CD4-positive, alpha-beta T cell treated with Interleukin-1 beta for 1 hour (primary cell): ENCODE measurements around the gene EDEM1.
"Not testable (repeated sequence)": the region's sequence is repeated elsewhere in the genome, so short reads cannot be mapped to it uniquely, and the experiment has no call there.

Experiments used
- DNase-seq, 2 donors: peaks; one replicate each; pipeline ENCODE4 v3.0.0-alpha.2; 2020 to 2022

The EDEM1 gene

DNA sequence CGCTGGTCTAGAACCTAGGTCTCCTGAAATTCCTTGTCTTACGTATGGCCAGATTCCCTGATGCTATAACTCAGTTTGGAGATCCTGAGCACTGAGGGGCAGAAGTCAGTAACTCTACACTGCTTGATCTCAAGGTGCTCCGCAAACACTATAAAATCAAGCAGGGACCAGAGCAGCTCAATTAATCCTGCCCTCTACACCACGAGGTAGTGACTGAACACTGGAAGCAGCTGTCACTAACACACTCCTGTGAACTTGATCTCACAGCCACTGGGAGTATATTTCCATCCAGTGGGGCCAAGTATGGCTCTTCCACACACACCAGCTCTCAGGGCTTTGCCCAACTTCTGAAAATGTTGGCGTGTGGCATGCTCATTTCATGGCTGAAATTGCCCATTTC, 51.0 kb downstream of the EDEM1 start:
- DNase-seq, result no peak

DNA sequence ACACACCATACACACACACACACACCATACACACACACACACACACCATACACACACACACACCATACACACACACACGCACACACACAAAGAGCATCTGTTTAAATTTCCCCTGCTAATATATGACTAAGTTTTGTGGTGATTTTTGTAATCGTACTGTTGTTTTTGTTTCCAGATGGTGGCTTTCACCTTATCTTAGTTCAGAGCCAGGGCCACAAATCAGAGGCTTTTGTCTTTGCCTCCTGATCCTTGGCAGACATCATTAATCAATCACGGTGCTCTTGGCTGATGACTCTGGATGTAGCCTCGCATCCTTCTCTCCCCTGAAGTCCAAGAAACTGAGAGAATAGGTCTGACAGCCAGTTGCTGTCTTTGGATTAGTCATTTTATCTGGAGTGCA, 52.1 kb downstream of the EDEM1 start:
- no peak for DNase-seq

DNA sequence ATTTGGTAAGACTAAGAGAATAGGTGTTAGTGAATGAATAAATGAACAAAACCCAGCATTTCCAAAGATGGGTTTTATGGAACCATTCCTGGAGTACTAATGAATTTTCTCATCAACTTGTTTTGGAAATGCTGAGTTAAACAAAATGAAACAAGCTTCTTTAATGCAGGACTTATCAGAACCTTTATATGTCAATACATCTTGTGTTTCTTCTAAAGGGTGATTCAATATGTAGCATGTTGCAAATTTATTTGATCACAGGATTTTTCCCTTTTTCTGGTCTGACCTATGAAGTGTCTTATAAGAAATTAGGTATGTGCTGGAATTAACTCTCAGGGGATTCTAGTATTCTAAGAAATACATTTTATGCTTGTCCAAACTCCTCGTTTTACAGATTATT, 53.2 kb downstream of the EDEM1 start:
- DNase-seq, result no peak

DNA sequence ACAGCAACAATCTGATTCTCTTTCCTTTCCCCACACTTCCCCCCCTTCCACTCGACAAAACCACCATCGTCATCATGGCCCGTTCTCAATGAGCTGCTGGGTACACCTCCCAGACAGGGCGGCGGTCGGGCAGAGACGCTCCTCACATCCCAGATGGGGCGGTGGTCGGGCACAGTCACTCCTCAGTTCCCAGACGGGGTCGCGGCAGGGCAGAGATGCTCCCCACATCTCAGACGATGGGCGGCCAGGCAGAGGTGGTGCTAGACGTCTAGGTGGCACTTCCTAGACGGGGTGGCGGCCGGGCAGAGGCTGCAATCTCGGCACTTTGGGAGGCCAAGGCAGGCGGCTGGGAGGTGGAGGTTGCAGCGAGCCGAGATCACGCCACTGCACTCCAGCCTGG, 55.3 kb downstream of the EDEM1 start:
- DNase-seq, result not testable (repeated sequence)

DNA sequence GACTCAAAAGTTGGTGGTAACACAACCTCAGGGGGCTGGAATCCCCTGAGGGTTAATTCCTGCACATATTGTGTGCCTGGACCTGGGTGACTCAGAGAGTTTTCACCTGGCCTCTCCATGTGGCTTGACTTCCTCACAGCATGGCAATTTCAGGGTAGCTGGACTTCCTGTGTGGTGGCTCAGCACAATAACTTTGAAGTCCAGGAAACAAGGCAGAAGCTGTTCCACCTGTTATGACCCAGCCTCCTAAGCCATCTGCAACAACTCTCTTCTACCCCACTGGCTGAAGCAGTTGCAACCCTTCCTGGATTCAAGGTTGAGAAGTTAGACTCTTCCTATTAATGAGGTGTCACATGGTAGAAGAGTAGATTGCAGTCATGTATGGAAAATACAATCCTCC, 58.4 kb downstream of the EDEM1 start:
- no peak for DNase-seq

DNA sequence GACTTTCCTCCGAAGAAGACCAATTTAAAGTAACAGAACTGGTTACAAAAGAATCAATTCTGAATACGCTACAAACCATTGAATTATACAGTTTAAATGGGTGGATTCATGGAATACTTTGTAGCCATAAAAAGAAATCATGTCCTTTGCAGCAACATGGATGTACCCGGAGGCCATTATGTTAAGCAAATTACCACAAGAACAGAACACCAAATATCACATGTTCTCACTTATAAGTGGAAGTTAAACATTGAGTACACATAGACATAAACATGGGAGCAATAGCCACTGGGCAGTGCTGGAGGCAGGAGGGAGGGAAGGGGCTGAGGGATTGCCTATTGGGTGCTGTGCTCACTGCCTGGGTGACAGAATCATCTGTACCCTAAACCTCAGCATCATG, 61.3 kb downstream of the EDEM1 start:
- DNase-seq, result no peak

DNA sequence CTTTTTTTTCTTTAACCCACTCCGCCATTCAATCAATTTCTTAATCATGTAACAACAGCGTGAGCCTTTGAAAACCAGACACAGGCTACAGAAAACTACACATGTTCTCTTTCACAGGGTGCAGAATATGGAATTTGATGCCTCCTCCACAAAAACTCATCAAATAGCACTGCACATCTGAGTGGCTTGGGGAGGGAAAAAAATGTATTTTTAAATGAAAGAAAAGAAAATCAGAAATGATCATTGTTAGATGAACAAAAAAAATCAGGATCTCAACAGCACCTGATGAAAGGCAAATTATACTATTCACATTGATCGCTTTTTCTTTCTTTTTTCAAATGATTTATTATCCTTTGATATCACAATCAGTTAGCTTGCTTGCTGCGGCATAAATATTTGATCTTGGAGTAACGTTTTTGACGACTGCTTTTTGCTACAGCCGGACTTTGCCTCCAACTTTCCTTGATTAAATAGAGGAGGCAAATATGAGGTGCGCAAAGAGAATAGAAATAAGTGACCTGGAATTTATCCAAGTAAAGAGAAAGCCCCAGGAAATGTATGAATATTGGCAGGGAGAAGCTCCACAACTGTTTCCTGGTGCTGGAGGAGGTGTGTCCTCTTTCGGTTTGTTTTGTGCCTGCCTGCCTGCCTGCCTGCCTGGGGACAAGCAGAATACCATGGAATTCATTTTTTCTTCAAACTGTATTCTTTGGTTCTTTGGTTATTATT, 63.1 kb downstream of the EDEM1 start:
- no peak for DNase-seq

DNA sequence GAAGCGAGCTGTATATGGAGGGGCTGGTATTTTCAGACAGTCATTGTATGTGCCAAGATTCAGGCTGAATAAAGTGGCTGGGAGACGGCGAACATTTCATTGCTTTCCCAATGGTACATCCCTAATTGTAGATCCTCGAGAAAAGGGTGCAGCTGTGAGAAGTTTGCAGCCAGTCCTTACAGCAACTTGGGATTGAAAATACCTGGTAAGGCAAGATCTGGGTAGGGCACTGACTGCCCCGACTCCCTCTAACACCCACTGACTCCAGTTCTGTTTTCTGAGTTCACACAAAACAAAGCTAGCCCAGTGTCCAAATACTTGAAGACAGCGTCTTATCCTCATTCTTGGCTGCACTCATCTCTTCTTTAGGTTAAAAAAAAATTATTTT, 63.7 kb downstream of the EDEM1 start:
- DNase-seq, result no peak

DNA sequence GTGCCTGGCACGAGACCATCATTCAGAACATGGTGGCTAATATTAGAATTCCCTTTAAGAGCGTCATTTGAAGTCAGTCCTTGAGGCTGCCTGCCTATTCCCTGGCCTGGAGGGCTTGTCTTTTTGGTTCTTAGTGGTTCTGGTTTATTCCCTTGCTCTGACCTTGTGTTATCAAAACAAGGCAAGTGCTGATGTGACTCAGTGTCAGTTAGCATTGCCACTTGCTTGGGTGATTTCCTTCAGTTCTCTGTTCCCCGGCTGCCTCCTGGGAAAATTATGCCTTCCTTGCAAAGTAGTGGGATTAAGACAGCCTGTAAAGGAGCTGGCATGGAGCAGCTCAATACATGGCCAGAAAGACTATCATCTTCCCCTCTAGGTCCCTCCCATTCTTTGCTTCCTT, 64.6 kb downstream of the EDEM1 start:
- no peak for DNase-seq

DNA sequence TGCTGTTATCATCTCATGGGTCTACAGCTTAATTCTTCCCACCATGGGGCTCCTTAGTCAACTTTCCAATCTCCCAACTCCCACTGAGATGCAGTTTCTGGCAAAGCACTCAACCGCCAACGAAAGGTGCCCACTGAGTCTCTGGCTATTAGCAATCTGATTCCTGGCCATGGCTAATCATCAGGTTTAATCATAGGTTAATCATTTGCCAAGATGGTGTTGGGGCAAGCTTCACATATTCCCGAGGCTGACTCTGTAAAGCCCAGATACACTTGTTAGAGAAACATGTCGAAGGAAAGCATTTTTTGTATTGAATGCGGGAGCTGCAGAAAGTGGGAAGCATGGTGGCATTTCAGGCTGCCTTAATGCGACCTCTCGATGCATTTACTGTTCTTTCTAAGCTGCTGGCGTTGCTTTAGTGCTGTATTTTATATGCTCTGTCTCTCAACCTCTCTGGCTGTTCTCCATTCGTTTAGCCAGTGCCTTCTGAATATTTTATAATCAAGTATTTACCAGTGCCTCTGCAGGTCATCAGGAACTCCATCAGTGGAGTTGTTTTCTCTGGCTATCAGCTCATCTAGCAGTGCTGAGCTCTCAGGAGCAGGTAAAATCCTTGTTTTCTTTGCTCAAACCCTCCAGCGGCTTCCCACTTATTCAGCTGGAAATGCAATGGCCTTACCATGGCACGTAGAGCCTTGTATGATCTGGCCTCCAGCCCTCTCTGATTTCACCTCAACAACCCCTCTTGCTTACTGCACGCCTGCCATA, 67.0 kb downstream of the EDEM1 start:
- no peak for DNase-seq

DNA sequence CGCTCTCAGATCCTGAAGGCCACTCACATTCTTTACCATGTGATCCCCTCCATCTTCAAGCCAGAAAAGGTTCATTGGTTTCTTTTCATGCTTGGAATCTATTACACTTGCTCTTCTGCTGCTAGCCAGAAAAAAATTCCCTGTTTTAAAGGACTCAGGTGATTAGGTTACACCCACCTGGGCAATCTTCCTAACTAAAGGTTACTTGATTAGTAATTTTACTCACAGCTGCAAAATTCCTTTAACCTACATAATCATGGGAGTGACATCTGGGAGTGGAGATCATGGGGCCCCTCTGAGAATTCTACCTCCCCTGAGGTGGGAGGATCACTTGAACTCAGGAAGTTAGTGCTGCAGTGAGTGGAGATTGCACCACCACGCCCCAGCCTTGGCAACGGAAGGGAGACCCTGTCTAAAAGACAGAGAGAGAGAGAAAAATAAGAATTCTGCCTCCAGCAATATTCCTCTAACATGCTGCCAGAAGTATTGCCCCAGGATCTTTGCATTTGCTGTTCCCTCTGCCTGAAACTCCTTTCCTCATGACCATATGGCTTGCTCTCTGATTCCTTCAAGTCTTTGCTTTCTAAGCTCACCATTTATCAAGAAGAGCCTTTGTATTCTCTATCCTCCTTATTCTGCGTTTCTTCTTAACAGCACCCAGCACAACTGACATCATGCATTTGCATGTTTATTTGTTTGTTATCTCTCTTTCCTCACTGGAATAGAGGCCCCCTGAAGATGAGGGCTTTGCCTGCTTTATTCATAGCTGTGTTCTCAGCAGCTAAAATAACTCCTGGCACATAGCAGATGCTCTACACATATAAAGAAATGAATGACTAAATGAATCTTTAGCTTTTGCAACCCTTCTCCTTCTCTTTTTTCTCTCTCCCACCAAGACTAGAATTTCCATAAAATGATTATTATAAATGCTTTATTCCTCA, 68.2 kb downstream of the EDEM1 start:
- DNase-seq, result no peak

DNA sequence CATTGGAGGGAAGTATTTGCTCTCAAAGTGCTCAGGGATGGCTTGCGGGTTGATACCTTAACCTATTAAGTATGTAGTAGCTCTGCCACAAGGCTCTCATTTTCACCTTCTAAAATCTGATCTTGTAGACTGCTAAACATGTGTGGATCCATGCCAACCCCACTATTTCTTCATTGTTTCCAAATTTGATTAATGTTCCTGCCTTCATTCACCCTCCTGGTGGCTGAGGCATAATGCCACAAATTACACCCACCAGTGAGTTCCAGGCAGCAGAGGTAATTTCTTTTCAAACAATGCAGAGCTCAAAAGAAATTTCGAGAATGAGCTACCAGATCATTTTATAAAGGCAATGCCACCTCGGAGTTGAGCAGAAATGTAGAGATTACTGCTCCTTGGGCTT, 71.0 kb downstream of the EDEM1 start:
- no peak for DNase-seq

DNA sequence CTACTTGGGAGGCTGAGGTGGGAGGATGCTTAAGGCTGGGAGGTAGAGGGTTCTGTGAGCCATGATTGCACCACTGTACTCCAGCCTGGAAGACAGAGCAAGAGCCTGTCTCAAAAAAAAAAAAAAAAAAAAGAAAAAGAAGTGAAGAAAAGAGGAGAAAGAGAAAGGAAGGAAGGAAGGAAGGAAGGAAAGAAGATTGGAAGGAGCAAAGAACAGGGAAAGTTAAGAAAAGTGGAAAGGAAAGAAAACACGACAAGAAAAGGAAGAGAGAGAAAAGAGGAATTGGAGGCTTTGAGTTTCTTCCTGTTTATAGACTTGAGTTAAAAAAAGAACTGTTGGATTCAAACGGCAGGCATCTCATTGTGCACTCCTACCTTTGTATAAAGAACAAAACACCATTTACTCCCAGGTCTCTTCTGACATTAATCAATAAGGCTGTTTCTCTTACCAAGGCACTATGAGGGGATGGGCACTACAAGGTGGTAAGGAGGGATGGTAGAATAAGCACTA, 73.5 kb downstream of the EDEM1 start:
- no peak for DNase-seq

DNA sequence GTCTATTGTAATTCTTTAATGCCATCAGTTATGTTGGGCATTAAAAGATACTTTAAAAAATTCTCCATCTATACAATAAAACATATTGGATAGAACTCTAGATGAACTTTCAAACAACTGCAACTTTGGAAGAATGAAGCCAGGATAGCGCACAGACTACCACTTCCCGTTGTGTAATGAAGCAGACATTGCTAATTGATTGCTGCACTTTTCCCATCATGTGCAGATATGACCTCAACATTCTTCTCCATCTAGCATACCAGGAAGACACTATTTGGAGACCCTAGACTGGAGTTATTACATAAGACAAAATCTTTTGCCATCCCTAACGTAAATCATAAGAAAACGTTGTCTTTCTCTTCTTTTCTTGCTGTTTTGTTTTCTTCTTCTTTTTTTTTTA, 75.0 kb downstream of the EDEM1 start:
- no peak for DNase-seq

DNA sequence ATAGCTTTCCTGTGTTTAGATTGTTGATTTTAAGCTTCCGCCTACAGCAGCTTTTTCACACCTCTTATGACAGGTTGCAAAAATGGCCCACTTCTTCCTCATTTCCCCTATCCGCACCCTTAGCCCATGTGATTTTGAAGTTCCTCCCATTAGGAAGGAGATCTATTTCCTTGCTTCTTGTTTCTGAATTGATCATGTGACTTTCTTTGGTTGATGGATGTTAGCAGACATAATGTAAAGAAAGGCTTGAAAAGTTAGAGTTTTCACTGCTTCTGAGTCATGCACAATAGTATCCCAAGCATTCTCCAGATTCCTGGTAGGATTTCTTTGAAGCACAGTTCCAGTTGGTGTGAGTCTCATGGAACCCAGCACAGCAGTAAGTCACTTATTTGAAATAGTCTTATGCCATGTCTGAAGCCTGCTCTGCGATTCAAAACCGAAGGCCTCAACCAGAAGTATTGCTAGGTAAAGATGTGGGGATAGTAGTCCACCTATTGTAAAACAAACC, 76.6 kb downstream of the EDEM1 start:
- DNase-seq, result no peak

DNA sequence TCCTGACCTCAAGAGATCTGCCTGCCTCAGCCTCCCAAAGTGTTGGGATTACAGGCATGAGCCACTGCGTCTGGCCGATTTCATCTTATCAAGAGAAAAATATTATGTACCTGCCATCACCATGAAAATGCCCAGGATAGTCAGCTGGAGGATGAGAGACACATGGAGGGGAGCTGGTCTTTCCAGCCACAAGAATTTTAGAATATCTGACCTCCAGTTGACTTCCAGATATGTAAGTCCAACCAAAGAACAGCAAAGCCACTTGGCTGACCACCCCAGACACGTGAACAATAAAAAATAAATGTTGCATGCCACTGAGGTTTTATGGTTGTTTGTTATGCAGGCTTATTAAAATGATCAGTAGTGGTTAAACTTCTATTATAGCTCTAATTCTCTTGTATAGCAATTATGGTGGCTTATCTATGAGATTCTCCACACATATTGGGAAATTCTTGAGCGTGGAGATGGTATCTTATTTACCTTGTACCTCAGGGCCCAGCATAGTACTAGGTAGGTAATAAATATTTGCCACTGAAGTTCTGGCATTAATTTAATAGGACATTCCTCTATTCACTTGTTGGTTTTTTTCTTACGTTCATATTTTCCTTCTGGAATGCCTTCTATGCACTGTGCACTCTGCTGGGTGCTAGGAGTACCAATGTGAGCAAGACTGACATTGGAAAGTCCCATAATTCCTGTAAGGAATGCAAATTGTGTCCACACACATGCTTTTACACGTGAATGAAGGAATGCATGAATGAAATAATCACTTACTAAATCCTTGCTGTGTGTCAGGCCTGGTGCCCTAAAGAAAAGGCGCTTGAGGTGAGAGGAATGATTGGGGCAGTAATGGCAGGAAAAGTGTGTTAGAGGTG, 77.6 kb downstream of the EDEM1 start:
- no peak for DNase-seq

DNA sequence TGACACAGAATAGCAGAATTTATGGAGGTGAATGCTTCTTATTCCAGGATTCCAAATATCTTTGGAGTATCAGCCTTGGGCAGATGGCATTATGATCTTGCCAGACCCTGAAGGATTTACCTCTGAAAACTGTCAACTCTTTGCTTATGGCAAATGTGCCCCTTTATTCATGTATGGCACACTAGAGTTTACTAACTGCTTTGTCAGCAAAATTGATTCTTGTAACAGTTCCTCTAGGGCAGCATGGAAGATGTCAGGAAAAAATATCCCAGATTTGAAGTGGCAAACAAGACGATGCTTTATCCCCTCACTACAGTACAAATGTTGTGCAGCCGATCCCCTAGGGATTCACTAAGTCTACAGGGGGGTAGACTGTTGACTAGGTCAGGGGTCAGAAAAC, 79.7 kb downstream of the EDEM1 start:
- no peak for DNase-seq

DNA sequence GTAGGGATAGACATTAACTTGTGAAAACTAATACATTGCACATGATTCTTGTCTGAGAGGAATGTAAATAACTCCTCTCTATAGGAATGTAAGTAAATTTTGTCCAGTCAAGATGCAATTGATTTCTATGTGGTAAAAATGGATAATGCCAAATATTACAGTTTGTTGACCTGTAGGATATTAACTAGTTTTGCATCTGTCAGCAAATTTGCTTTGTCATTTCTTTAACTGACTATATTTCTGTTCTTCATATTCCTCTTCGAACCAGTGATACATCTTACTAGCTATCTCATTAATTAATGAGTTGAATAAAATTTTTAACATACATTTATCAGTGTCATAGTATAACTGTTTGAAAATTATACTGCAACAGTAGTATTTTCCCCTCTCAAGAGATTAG, 80.4 kb downstream of the EDEM1 start:
- no peak for DNase-seq
